Medulla oblongata (tissue), 1 donor: ENCODE measurements around the gene DIP2B.

Experiments
- DNase-seq: peaks from one replicate; pipeline ENCODE4 v3.0.0-alpha.2; 2015; ENCODE audit errors: extremely low spot score

The DIP2B gene

DNA sequence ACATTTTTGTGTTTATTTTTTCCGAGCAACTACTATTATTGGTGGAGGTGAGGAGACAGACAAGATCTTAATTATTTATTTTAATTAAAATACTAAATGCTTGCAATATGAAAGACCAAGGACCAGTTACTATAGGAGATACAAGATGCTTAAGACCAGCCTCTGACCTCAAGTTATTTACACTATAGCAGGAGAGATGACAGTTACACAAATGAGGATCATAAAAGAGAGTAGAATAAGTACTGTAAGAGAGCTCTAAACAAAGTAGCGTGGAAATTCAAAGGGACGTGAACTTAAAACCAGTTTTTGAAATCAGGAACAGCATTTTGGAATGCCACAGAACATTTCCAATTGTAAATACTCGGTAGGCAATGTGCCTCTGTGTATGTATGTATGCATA is 131.1 kb downstream of the DIP2B start:
- DNase-seq, result no peak

- DNase-seq, result no peak
Measured at GRCh38 chr12:50636505-50636904, 131.7 kb downstream of the DIP2B start.

GRCh38 chr12:50637870-50638481 is 133.2 kb downstream of the DIP2B start:
- DNase-seq, result peak; percentile 75

- no peak for DNase-seq
Measured at GRCh38 chr12:50638482-50638880, 133.7 kb downstream of the DIP2B start.

GRCh38 chr12:50639721-50640120 is 134.9 kb downstream of the DIP2B start:
- no peak for DNase-seq

DNA sequence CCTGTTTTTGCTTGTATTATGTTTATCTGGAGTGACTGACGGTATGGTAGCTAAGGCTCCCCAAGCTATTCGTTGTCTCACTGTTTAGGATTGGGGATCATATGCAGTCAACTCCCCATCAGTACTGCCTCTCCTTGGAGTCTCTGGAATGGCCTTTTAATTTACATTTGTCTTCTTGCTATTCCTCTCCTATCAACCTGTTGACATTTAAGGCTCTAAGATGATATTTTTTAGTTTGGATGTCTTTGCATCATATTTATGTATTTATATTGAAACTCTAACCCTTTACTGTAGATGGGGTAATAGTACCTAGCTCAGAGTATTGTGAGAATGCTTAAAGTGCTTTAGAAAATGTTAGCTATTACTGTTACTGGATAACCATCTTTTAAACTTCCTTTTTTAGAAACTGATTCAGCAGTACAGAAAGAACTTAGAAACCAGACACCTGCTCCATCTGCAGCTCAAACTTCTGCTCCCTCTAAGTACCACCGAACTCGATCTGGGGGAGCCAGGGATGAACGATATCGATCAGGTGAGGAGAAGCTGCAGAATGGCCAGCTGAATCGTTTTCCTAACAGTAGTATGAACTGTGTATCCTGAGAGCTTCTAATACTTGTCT is 135.6 kb downstream of the DIP2B start:
- DNase-seq, result no peak

- DNase-seq, result no peak
Measured at GRCh38 chr12:50641566-50641965, 136.8 kb downstream of the DIP2B start.

- DNase-seq, result no peak
Measured at GRCh38 chr12:50642035-50642451, 137.3 kb downstream of the DIP2B start.

GRCh38 chr12:50642761-50643160 is 138.0 kb downstream of the DIP2B start:
- no peak for DNase-seq

- DNase-seq, result no peak
Measured at GRCh38 chr12:50647031-50647430, 142.2 kb downstream of the DIP2B start.

- no peak for DNase-seq
Measured at GRCh38 chr12:50647479-50647878, 142.7 kb downstream of the DIP2B start.

- DNase-seq, result no peak
Measured at GRCh38 chr12:50650285-50650684, 145.5 kb downstream of the DIP2B start.

DNA sequence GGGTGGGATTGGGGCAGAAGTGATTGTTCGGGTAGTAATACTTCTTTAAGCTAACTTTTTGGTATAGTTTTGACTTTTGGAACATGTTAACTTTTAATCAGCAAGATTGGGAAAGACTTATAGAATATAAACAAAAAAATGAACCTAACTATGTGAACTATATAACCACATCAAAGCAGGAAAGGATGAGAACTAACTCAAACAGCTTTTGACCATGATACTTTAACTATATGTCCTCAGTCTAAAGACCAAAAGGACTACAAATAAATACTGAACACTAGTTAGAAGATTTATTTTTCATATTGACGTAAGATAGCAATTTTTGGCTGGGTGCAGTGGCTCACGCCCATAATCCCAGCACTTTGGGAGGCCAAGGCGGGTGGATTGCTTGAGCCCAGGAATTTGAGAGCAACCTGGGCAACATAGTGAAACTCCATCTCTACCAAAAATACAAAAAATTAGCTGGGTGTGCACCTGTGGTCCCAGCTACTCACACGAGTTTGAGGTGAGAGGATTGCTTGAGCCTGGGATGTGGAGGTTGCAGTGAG is 150.7 kb downstream of the DIP2B start:
- DNase-seq, result no peak

DNA sequence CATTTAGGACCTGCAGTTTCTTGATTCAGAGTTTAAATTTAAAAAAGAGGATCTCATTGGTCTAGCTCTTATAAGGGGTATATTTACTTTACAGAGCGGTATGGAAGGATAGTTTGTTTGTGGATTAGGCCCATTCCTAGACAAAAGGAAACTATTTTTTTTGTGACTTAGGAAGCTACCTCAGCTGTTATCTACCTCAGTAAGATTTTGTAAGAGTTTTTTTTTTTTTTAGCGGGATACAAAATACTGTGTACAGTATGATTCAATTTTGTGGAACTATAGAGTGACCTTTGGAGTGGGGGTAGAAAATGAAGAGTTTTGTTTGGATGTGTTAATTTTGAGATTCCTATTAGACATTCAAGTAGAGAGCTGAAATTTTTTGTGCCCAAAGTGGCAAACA is 154.5 kb downstream of the DIP2B start:
- DNase-seq, result no peak

DNA sequence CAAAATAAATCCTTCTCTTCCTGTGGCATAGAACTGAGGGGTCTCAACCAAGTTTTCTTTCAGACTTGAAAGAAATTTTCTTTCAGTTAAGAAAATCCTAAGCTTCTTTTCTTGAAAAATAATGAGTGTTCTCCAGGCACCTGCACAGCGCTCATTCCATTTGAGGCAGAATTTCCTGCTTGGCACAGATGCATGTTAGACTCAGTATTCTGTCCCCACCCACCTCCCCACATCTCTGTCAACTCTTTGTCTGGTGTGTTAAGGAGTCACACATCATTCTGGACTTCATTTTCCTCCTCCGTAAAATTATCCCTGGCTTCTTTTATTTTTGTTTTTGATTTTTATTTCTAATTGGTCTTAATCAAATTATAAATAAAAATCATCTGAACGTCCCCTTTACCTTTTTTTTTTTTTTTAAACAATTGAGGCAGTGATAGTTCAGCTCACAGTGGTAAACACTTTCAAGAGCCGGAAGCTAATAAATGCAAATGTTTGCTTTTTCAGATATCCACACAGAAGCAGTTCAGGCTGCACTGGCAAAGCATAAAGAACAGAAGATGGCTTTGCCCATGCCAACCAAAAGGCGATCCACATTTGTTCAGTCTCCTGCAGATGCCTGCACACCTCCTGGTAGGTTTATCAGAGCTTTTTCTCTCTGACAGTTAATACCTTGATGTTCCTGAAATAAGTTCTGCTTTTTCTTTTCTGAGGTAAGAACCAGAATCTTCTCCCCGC is 155.1 kb downstream of the DIP2B start:
- DNase-seq, result peak; percentile 50

DNA sequence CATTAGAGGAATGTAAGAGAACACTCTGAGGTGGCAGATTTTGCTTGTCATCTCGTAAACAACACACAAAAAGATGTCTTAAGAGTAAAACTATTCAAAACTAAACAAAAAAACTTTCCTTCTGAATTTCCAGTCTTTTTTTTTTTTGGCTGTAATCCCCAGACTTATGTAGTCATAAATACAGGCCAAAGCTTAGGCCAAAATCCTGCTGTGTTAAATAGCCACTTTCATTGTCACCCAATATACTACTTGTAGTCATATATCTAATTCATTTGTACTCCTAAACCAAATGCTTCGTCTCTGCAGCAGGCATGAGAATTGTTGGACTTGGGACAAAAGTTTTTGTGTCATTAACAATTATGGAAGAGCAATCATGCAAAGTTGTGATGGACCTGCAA is 155.6 kb downstream of the DIP2B start:
- DNase-seq, result no peak

DNA sequence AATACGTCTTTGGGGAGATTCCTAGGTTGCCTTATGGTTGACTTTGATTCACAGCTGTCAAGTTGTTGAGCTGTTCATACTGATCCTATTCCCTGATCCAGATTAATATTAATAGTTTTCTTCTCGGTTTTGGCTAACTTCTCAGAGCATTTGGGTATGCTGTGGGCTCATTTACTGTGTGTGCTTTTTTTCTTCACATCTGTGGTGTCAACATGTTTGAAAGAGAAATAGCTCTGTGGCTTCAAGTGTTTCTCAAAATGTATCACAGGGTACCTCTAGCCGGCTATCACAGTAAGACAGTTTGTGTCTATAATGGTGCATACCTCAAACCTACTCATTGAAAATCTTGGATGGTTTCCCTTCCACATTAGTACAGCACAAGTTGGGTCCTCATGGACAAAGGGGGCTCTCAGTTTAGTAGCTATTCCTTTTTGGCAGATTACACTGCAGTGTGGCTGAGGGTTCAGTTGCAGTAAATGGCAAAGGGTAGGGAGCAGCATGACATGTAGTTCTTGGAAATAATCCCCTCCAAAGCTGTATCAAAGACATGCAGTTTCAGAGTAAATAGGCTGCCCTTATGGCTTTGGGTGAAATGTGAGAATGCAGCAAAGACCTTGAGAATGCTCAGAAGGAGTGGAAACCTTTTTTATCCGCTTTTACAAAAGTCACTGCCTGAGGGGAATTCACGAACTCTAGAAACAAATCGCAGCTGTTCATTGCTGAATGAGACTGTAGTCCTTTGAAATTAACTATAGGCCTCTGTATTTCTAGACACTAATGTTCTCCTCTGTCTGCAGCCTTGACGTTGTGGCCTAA is 156.7 kb downstream of the DIP2B start:
- DNase-seq, result peak; percentile 63

DNA sequence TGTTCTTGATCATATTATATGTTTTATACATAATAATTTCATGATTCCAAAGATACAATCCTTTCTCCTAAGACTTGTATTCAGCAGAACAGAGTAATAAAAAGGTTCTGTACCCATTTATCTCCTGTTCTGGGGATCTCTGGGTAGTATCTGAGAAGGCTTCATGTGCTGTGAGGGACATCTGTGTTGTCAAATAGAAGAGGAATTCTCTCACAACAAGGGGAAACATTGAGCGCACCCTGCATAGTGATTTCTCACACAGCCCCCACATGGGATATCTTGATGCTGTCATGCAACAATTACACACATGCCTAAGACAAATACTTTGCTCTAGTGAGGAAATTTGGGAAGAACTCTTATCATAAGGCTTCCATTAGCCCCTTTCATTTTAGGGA is 157.3 kb downstream of the DIP2B start:
- DNase-seq, result no peak

DNA sequence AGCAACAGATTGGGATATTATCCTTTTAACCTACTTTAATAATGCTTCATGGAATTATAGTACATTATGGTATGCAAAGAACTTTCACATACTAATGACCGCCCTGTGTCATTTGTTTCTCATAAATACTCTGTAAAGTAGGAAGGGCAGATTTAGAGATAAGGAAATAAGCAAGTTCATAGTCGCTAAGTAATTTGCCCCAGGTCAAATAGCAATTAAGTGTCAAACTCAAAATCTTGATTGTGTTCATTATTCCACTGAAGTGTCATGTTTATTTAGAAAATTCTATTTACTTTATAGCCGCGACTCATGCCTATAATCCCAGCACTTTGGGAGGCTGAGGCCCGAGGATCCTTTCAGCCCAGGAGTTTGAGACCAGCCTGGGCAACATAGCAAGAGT is 160.4 kb downstream of the DIP2B start:
- no peak for DNase-seq

- DNase-seq, result no peak
Measured at GRCh38 chr12:50665609-50666008, 160.8 kb downstream of the DIP2B start.

- DNase-seq, result no peak
Measured at GRCh38 chr12:50666023-50666422, 161.2 kb downstream of the DIP2B start.

DNA sequence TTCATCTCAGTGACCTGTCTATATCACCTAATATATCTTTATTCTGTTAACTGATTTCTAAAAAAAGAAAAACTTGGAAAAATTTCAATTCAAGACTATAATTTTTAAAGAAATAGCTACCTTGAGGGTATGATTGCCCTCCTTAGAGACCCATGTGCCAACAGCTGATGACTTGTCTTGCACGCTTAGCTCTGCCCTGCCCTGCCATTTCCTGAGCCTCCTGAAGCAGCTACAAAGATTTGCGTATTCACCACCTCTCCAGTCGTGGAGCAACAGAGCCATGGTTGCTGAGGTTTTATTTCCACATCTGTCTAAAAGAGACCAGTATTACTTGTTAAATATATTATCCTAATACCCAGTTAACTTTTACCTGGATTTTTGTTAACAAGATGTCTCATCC is 167.4 kb downstream of the DIP2B start:
- no peak for DNase-seq
